Natural killer cell (primary cell): ENCODE measurements around the gene RAB3IL1. TPM values are rescaled to one million over a fixed set of nuclear protein-coding genes. Genes with fewer than 3 reads are reported as not detected.

Experiments
- ATAC-seq, 3 donors: fragments of 150-1000 bp in 2 of 3; fragments of 200-7000 bp in 1 of 3; cut with Tn5 transposase; 1 replicate in 1 of 3; 2 replicates in 2 of 3; pipeline ENCODE4 v1.10.0; 2021; ENCODE audit warnings: mild to moderate bottlenecking in 2 of 3, moderate library complexity in 2 of 3
- DNase-seq, 2 donors: peaks; one replicate each; pipeline versions ENCODE4 v3.0.0 to v3.0.0-alpha.2; 2013 to 2021; ENCODE audit warnings: mixed read lengths in 1 of 2
- H3K27ac ChIP-seq: one replicate; pipeline ENCODE4 v1.5.1; 2013; ENCODE audit warnings: mild to moderate bottlenecking, low read length
- H3K27me3 ChIP-seq: one replicate; pipeline ENCODE4 v1.6.1; 2013; ENCODE audit warnings: low read length; ENCODE audit not compliant: control insufficient read depth, insufficient read depth
- H3K36me3 ChIP-seq: one replicate; pipeline ENCODE4 v1.6.1; 2013; ENCODE audit warnings: low read length; ENCODE audit not compliant: control insufficient read depth, insufficient read depth
- H3K4me1 ChIP-seq: one replicate; pipeline ENCODE4 v1.6.1; 2013; ENCODE audit warnings: low read length; ENCODE audit not compliant: control insufficient read depth, insufficient read depth
- H3K4me3 ChIP-seq: one replicate; pipeline ENCODE4 v1.5.1; 2013; ENCODE audit warnings: low read length
- H3K9me3 ChIP-seq: one replicate; pipeline ENCODE4 v1.6.1; 2013; ENCODE audit warnings: low read length; ENCODE audit not compliant: control insufficient read depth, insufficient read depth
- H3K27ac Mint-ChIP-seq, 2 donors: one replicate each; pipeline ENCODE4 v1.8.0; 2022; ENCODE audit warnings: mild to moderate bottlenecking in 2 of 2, mixed read lengths in 2 of 2, moderate library complexity in 1 of 2
- H3K27me3 Mint-ChIP-seq, 2 donors: one replicate each; pipeline ENCODE4 v1.8.0; 2022; ENCODE audit warnings: low read depth in 2 of 2, mixed read lengths in 2 of 2
- H3K36me3 Mint-ChIP-seq: one replicate; pipeline ENCODE4 v1.8.0; 2022; ENCODE audit warnings: mixed read lengths
- H3K4me1 Mint-ChIP-seq, 2 donors: one replicate each; pipeline ENCODE4 v1.8.0; 2022; ENCODE audit warnings: mixed read lengths in 2 of 2
- H3K4me3 Mint-ChIP-seq: one replicate; pipeline ENCODE4 v1.8.0; 2022; ENCODE audit warnings: mild to moderate bottlenecking, moderate library complexity, mixed read lengths
- H3K9me3 Mint-ChIP-seq, 2 donors: one replicate each; pipeline ENCODE4 v1.8.0; 2022; ENCODE audit warnings: mixed read lengths in 2 of 2
- WGBS: methylation state at CpG from one replicate; pipeline ENCODE4 v1.1.7; 2013; ENCODE audit warnings: missing lambda C conversion rate; ENCODE audit not compliant: insufficient coverage; 5-methylcytosine and 5-hydroxymethylcytosine counted together
- intact Hi-C: fragments of 100-400 bp; cut with micrococcal nuclease; formaldehyde crosslinking; loops from one replicate; pipeline ENCODE4 v1.14.2; 2022
- total RNA-seq, 4 donors: library from RNA; stranded (reverse); fragments of 120-200 nt in 1 of 4; gene quantifications; one replicate each; pipeline versions ENCODE4 v1.2.3 to v1.2.4, GENCODE V29; 2013 to 2022
- TF ChIP-seq, protein P1 (sequence below): fragments of 200-600 bp; IDR thresholded peaks from one replicate; pipeline ENCODE4 v1.8.0; 2022; ENCODE audit warnings: antibody characterized with exemption

RAB3IL1 gene
- total RNA-seq, 3 donors from 2014 or later (not counting 1 experiment from before 2014, with no cell fraction given) = not detected

GRCh38 chr11:61854206-61854895 is 63.0 kb downstream of the RAB3IL1 start:
- H3K36me3 Mint-ChIP-seq = no peaks in the 10 kb centered on the region
- no peak overlapping the region for H3K27ac Mint-ChIP-seq
- Histone ChIP-seq H3K9me3 (no peaks in the 10 kb centered on the region), H3K27me3 (no peaks in the 10 kb centered on the region), H3K4me1 (no peaks in the 10 kb centered on the region), H3K4me3 (no peak overlapping the region), H3K36me3 (peaks cover 2% of the 10 kb centered on the region), H3K27ac (no peak overlapping the region)
- WGBS = 95% methylated on average over 17 of the region's 17 CpGs
- ATAC-seq (no peak), DNase-seq (no peak)
- intact Hi-C loops = no loop called here
- no peaks in the 10 kb centered on the region for H3K9me3 Mint-ChIP-seq
- no peak overlapping the region for H3K4me3 Mint-ChIP-seq
- no peaks in the 10 kb centered on the region for H3K27me3 Mint-ChIP-seq
- no peaks in the 10 kb centered on the region for H3K4me1 Mint-ChIP-seq
- TF ChIP-seq, protein P1, sequence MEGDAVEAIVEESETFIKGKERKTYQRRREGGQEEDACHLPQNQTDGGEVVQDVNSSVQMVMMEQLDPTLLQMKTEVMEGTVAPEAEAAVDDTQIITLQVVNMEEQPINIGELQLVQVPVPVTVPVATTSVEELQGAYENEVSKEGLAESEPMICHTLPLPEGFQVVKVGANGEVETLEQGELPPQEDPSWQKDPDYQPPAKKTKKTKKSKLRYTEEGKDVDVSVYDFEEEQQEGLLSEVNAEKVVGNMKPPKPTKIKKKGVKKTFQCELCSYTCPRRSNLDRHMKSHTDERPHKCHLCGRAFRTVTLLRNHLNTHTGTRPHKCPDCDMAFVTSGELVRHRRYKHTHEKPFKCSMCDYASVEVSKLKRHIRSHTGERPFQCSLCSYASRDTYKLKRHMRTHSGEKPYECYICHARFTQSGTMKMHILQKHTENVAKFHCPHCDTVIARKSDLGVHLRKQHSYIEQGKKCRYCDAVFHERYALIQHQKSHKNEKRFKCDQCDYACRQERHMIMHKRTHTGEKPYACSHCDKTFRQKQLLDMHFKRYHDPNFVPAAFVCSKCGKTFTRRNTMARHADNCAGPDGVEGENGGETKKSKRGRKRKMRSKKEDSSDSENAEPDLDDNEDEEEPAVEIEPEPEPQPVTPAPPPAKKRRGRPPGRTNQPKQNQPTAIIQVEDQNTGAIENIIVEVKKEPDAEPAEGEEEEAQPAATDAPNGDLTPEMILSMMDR = no peak

- Mint-ChIP-seq H3K4me3 (no peak overlapping the region), H3K27me3 (no peaks in the 10 kb centered on the region), H3K36me3 (no peaks in the 10 kb centered on the region), H3K9me3 (no peaks in the 10 kb centered on the region), H3K4me1 (no peaks in the 10 kb centered on the region), H3K27ac (no peak overlapping the region)
- H3K4me3 ChIP-seq = no peak overlapping the region
- WGBS = 97% methylated on average over 13 of the region's 13 CpGs
- H3K27ac ChIP-seq = no peak overlapping the region
- H3K36me3 ChIP-seq = peaks cover 2% of the 10 kb centered on the region
- intact Hi-C loops = no loop called here
- H3K4me1 ChIP-seq = no peaks in the 10 kb centered on the region
- no peaks in the 10 kb centered on the region for H3K9me3 ChIP-seq
- no peak for DNase-seq
- no peaks in the 10 kb centered on the region for H3K27me3 ChIP-seq
- TF ChIP-seq, protein P1 = no peak
- ATAC-seq = no peak
Measured at GRCh38 chr11:61853698-61854169, 63.6 kb downstream of the RAB3IL1 start.

DNA sequence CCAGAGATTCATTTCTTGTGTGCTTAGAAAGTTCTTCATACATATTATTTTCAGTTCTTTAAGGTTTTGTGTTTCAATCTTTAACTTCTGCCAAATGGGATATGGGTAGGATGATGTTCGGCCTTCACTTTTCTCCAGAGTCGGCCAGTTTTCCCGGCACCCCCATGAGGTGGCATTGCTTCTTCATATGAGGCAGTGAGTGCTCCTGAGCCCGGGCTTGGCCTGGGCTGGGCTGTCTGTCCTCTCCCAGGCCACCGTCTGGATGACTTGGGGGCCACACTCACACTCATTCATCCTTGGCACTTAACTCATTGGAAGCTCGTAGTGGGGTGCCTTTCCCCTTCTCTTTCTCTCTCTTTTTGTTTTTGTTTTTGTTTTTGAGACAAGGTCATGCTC is 65.5 kb downstream of the RAB3IL1 start:
- intact Hi-C loops = no loop called here
- no peak for ATAC-seq
- H3K27me3 ChIP-seq = no peaks in the 10 kb centered on the region
- no peaks in the 10 kb centered on the region for H3K4me1 ChIP-seq
- no peaks in the 10 kb centered on the region for H3K9me3 ChIP-seq
- Mint-ChIP-seq H3K4me1 (no peaks in the 10 kb centered on the region), H3K36me3 (peaks cover 6% of the 10 kb centered on the region), H3K27ac (no peak overlapping the region), H3K27me3 (no peaks in the 10 kb centered on the region), H3K4me3 (no peak overlapping the region), H3K9me3 (no peaks in the 10 kb centered on the region)
- H3K4me3 ChIP-seq = no peak overlapping the region
- TF ChIP-seq, protein P1 = no peak
- 90% methylated on average over 6 of the region's 6 CpGs for WGBS
- H3K36me3 ChIP-seq = peaks cover 5% of the 10 kb centered on the region
- H3K27ac ChIP-seq = no peak overlapping the region
- DNase-seq = no peak
